A673 (cell line): ENCODE measurements around the gene IQSEC2. TPM values are rescaled to one million over a fixed set of nuclear protein-coding genes. Genes with fewer than 3 reads are reported as not detected.

Source experiments
- BruUV-seq: library from RNA; stranded (reverse); fragments of 400-500 nt; replicated peaks from 2 replicates; lab custom pipeline; 2021; lab: Mats Ljungman, UMichigan
- CTCF ChIA-PET: fragments of 300-600 bp; sonication (Branson Sonifier 250); formaldehyde crosslinking; loops from one replicate; lab custom pipeline; 2022; ENCODE audit warnings: antibody characterized with exemption; lab: Charles Lee
- POLR2A ChIA-PET: fragments of 300-600 bp; sonication (Branson Sonifier 250); formaldehyde crosslinking; loops from one replicate; lab custom pipeline; 2022; ENCODE audit warnings: antibody characterized with exemption; ENCODE audit not compliant: low non-redundant PET; lab: Charles Lee
- DNase-seq: peaks from one replicate; pipeline ENCODE4 v3.0.0-alpha.2; 2015; ENCODE audit warnings: low spot score
- H3K27ac ChIP-seq: fragments of 200-600 bp; sonication (generic); 2 replicates; pipeline ENCODE4 v1.5.1; 2016; ENCODE audit warnings: mixed run types, low read depth, mild to moderate bottlenecking, mixed read lengths, antibody characterized with exemption, low read length; ENCODE audit not compliant: poor library complexity, severe bottlenecking
- H3K27me3 ChIP-seq: fragments of 200-600 bp; sonication (generic); replicated peaks from 2 replicates; pipeline ENCODE4 v1.6.1; 2017; ENCODE audit warnings: mixed run types, low read depth, mild to moderate bottlenecking, mixed read lengths, antibody characterized with exemption, low read length; ENCODE audit not compliant: insufficient read depth, poor library complexity
- H3K36me3 ChIP-seq: fragments of 200-600 bp; sonication (generic); 2 replicates; pipeline ENCODE4 v1.6.1; 2016; ENCODE audit warnings: mixed run types, mild to moderate bottlenecking, mixed read lengths, antibody characterized with exemption, low read length; ENCODE audit not compliant: insufficient read depth, poor library complexity, severe bottlenecking
- H3K4me1 ChIP-seq: fragments of 200-600 bp; sonication (generic); 2 replicates; pipeline ENCODE4 v1.6.1; 2017; ENCODE audit warnings: mixed run types, mild to moderate bottlenecking, mixed read lengths, antibody characterized with exemption, low read length; ENCODE audit not compliant: insufficient read depth, poor library complexity, severe bottlenecking
- H3K4me3 ChIP-seq: fragments of 200-600 bp; sonication (generic); 2 replicates; pipeline ENCODE4 v1.5.1; 2016; ENCODE audit warnings: low read depth, mixed run types, mild to moderate bottlenecking, mixed read lengths, low read length; ENCODE audit not compliant: poor library complexity, severe bottlenecking
- H3K9me3 ChIP-seq: fragments of 200-600 bp; sonication (generic); 2 replicates; pipeline ENCODE4 v1.6.1; 2016; ENCODE audit warnings: mixed run types, low read depth, mild to moderate bottlenecking, mixed read lengths, antibody characterized with exemption, low read length; ENCODE audit not compliant: poor library complexity, severe bottlenecking
- CTCF ChIP-seq: fragments of 300-800, 200-600 bp; sonication (generic); conservative IDR thresholded peaks from 2 replicates; pipeline ENCODE4 v1.5.1; 2017; ENCODE audit warnings: low read depth, mild to moderate bottlenecking, antibody characterized with exemption, low read length, moderate library complexity, mixed read lengths
- EZH2 ChIP-seq: fragments of 200-600 bp; sonication (generic); IDR thresholded peaks from 2 replicates; pipeline ENCODE4 v1.6.1; 2017; ENCODE audit warnings: borderline replicate concordance, low read depth, mild to moderate bottlenecking, mixed read lengths, antibody characterized with exemption, low read length; ENCODE audit not compliant: poor library complexity, severe bottlenecking
- intact Hi-C: fragments of 100-400 bp; cut with micrococcal nuclease; formaldehyde crosslinking; loops from one replicate; pipeline ENCODE4 v1.10.0; 2022; ENCODE audit not compliant: unreplicated experiment
- total RNA-seq: library from RNA; stranded (reverse); gene quantifications from 2 replicates; pipeline ENCODE4 v1.2.3, GENCODE V29; 2021

IQSEC2 gene
- total RNA-seq, 1 experiment from 2014 or later: 8.1 TPM

DNA sequence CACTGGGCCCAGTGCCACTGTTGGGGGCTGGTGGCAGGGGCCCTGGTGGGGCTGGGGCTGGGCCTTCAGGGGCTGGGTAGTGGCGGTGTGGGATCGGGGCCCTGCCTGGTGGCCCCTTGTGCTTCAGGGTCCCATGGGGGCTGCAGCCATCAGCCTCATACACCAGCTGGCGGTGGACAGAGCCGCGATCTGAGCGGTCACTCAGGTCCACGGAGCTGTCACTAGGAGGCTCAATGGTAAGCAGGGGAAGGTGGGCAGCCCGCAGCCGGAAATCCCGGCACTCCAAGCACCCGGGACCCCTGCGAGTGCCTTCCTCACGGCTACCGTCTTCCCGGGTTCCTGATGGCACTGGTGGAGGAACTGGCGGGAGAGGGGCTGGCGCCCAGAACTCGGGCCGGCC is 30.8 kb downstream of the IQSEC2 start:
- intact Hi-C loops: no loop called here
- TF ChIP-seq EZH2: no peak
- no peak for TF ChIP-seq CTCF
- BruUV-seq: no TSS peak
- Histone ChIP-seq H3K27me3 (no peaks in the 10 kb centered on the region), H3K36me3 (no peaks in the 10 kb centered on the region), H3K27ac (no peak overlapping the region), H3K4me1 (no peaks in the 10 kb centered on the region), H3K4me3 (no peak overlapping the region), H3K9me3 (no peaks in the 10 kb centered on the region)
- POLR2A ChIA-PET: no interaction called here
- CTCF ChIA-PET: no interaction called here
- DNase-seq: no peak

- no peaks in the 10 kb centered on the region for H3K9me3 ChIP-seq
- intact Hi-C loops: no loop called here
- H3K36me3 ChIP-seq: no peaks in the 10 kb centered on the region
- H3K4me3 ChIP-seq: no peak overlapping the region
- H3K4me1 ChIP-seq: no peaks in the 10 kb centered on the region
- H3K27ac ChIP-seq: no peak overlapping the region
- no TSS peak for BruUV-seq
- H3K27me3 ChIP-seq: no peaks in the 10 kb centered on the region
- no peak for DNase-seq
- ChIA-PET CTCF (no interaction called here), POLR2A (no interaction called here)
- TF ChIP-seq CTCF: no peak
- TF ChIP-seq EZH2: no peak
Observed at GRCh38 chrX:53249408-53250042, 31.9 kb downstream of the IQSEC2 start.

GRCh38 chrX:53247928-53248327 is 33.5 kb downstream of the IQSEC2 start:
- Histone ChIP-seq H3K4me3 (no peak overlapping the region), H3K9me3 (no peaks in the 10 kb centered on the region), H3K4me1 (no peaks in the 10 kb centered on the region), H3K36me3 (no peaks in the 10 kb centered on the region), H3K27me3 (no peaks in the 10 kb centered on the region), H3K27ac (no peak overlapping the region)
- POLR2A ChIA-PET: no interaction called here
- BruUV-seq: no TSS peak
- no peak for DNase-seq
- CTCF ChIA-PET: no interaction called here
- intact Hi-C loops: no loop called here
- TF ChIP-seq EZH2: no peak
- no peak for TF ChIP-seq CTCF
